GM18505 (cell line): ENCODE data around the gene ZNF677.
"Not testable (repeated sequence)": the region's sequence is repeated elsewhere in the genome, so short reads cannot be mapped to it uniquely, and the experiment has no call there.

Experiments
- ATAC-seq: cut with Tn5 transposase; IDR thresholded peaks from one replicate; pipeline ENCODE4 v1.9.1; 2021; ENCODE audit not compliant: unreplicated experiment
- POLR2A ChIP-seq: IDR thresholded peaks from 4 replicates; pipeline ENCODE4 v1.6.1; 2011; ENCODE audit warnings: borderline replicate concordance; ENCODE audit not compliant: insufficient read depth, insufficient read length; ENCODE audit errors: extremely low read depth

The ZNF677 gene

DNA sequence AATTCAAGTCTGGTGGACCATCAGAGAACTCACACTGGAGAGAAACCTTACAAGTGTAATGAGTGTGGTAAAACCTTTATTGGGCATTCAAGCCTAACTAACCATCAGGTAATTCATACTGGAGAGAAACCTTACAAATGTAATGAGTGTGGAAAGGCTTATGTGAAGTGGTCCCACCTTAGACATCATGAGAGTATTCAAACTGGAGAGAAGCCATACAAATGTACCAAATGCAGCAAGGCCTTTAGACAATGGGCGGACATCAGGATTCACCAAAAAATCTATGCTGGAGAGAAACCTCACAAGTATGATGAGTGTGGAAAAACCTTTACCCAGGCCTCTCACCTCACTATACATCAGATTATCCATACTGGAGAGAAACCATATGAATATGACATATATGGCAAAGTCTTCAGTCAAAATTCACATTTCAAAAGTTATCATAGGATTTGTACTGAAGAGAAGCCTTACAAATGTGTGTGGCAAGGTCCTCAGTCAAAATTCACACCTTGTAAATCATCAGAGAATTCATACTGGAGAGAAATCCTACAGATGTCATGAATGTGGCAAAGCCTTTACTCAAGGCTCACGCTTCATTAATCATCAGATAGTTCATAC lies 41.9 kb downstream of the ZNF677 start:
- no peak for TF ChIP-seq POLR2A
- no peak for ATAC-seq

DNA sequence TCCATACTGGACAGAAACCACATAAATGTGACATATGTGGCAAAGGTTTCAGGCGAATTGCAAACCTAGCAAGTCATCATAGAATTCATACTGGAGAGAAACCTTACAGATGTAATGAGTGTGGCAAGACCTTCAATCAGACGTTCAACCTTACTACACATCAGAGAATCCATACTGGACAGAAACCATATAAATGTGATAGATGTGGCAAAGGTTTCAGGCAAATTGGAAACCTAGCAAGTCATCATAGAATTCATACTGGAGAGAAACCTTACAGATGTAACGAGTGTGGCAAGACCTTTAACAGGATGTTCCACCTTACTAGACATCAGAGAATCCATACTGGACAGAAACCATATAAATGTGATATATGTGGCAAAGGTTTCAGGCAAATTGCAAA lies 43.1 kb downstream of the ZNF677 start:
- not testable (repeated sequence) for ATAC-seq

DNA sequence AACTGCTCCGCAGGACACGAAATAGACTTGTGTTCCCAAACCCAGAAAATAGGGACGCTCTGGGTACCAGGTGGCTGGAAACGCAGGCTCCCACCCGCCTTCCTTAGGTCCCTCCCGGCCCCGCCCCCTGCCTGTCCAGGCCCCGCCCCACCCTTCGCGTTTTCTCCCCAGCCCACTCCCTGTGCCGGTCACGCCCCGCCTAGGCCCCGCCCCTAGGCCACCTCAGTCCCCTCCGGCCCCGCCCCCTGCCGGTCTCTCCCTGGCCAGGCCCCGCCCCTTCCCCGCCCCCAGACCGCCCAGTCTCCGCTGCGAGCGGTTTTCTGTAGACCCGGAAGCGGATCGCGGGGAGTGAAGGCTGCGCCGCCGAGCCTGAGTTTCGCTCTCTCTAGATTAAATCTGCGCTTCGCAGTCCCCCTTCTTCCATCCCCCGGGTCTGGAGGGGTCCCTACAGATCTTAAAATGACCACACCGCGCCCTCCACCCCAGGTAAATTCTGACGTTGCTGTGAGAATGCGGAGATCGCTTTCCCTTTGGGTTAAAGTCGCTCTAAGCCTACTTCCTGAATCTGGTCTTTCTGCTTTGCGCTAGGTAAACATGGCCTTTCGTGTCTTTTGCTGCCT lies 57.8 kb downstream of the ZNF677 start:
- TF ChIP-seq POLR2A, result peak; percentile 78
- no peak for ATAC-seq

DNA sequence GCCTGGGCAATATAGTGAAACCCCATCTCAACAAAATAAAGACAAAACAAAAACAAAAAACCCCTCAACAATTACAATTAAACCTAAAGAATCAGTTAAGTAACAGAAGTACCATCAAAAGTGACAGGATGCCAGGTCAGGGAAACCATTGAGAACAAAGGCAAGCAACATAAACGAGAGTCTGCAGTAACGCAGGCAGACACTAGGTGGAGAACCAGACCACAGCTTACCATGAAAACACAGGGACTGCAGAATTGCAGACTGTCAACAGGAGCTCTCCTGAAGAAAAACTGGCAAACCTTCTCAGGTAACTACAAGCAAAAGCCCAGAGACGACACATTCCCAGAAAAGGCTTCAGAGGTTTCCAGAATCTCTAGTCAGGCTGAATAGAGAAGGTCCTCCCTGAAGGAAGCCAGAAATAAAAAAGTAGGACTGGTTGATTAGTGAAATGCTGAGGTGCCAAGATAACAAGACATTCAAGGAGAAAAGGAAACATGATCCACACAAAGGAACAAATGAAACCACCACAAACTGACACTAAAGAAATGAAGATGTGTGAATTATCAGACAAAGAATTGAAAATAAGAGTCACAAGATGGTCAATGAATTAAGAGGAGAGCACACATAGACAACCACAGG lies 59.3 kb downstream of the ZNF677 start:
- no peak for TF ChIP-seq POLR2A
- ATAC-seq, result no peak

DNA sequence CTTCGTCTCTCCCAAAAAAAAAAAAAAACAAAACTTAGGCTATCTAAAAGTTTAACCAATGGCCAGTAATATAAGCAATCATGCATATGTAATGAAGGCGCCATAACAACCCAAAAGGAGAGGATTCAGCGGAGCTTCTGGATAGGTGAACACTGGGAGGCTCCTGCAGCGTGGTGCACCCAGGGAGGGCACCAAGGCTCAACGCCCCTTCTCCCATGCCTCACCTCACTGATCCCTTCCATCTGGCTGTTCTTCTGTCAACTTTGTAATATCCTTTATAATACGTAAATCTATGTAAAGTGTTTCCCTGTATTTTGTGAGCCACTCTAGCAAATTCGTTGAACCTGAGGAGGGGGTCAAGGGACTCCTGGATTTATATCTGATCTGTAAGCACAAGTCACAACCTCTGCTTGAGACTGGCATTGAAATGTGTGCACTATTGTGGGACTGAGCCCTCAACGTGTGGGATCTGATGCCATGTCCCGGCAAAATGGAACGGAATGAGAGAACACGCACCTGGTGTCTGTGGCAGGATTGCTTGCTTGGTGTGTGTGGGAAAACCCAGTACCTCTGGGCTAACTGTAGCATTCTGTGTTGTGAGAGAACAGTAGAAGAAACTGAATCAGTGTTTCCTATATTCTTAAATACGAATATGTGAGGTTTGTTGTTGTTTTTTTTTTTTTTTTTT lies 61.0 kb downstream of the ZNF677 start:
- TF ChIP-seq POLR2A, result no peak
- no peak for ATAC-seq

DNA sequence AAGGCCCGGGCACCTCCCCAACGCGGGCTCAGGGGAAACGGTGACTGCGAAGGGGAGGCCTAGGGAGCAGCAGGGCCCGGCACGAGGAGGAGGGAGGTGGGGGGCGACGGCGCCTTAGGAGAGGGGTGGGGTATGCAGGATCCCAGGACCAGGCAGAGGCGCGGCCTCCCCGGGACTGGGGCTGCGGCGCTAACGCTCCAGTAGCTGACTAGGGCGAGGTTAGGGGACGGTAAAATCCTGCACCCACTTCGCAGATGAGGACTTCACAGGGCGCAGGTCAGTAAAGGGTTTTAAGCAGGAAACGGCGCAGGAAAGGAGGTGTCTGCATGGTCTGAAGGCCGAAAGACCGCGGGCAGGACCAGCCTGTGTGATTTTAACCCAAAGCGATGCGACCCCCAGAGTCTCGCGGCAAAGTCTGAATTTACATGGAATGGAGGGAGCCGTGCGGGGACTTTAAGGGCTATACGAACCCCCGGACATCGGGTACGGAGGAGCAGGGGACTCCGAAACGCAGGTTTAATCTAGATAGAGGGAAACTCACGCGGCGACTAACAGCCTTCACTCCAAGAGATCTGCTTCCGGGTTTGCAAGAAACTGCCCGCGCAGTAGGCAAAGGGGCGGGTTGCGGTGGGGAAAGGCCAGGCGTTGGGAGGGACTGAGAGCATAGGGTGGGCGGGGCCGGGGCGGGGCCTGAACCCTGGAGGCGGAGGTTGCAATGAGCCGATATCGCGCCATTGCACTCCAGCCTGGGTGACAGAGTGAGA lies 61.7 kb downstream of the ZNF677 start, which contains the start of gene ZNF665:
Gene ZNF665 (minus strand): TSS at position 588 of the 764 bp plus-strand sequence. CDS start 10,460 bp downstream, outside the sequence.
- peak; percentile 49 for ATAC-seq
- peak; percentile 60 for TF ChIP-seq POLR2A

DNA sequence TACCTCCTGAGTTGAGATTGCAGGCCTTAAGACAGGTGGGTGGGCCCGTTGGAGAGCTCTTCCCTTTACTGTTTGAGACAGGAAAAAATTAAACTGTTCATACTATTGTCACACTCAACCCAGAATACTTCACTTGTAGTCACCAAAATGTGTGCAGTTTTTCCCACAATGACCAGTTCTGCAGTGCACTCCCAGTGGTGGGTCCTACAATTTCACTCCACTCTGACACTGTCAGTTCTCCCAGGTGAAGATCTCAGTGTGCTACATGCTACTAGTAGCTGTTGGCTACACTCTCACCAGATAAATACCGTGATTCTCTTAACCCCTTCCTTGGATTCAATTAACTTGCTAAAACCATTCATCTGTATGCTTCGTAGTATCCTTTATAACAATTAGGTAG lies 64.4 kb downstream of the ZNF677 start:
- TF ChIP-seq POLR2A, result no peak
- ATAC-seq, result no peak

- ATAC-seq, result not testable (repeated sequence)
Measured at GRCh38 chr19:53189691-53190198, 64.9 kb downstream of the ZNF677 start.
